NB4 (cell line): ENCODE results near the gene TMPRSS6.
A peak's percentile ranks its signal among the peaks of the same experiment; 100 is the strongest.

ENCODE experiments used
- DNase-seq: peaks from one replicate; pipeline ENCODE4 v3.0.0; 2010; ENCODE audit warnings: low read depth
- H3K4me3 ChIP-seq: one replicate; pipeline ENCODE4 v1.5.1; 2011; ENCODE audit warnings: mild to moderate bottlenecking, low read depth, low read length, moderate library complexity
- MAX ChIP-seq: IDR thresholded peaks from 2 replicates; pipeline ENCODE4 v1.6.1; 2011; ENCODE audit warnings: low read depth, low read length
- MYC ChIP-seq: IDR thresholded peaks from 2 replicates; pipeline ENCODE4 v1.6.1; 2011; ENCODE audit warnings: low read depth, low read length
- POLR2A ChIP-seq: IDR thresholded peaks from 2 replicates; pipeline ENCODE4 v1.6.1; 2011; ENCODE audit warnings: mild to moderate bottlenecking; ENCODE audit not compliant: insufficient read length; ENCODE audit errors: extremely low read depth
- TF ChIP-seq, protein P1 (sequence below): IDR thresholded peaks from one replicate; pipeline ENCODE4 v1.5.1; 2012; ENCODE audit warnings: low read depth, low read length

Gene TMPRSS6

DNA sequence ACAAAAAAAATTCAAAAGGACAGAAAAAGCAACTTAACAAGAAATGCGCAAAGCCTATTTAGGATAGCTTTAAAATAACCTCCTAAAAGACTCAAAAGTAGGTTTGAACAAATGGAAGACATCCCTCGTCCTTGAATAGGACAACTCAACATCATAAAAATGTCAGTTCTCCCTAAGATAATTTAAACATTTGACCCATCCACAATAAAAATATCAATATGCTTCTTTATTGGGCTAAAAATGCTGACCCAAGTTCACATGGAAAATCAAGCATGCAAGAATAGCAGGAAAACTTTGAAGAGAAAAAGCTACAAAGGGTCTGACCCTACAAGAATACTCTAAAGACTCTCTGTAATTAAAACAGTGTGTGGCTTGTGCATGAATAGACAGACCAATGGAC, 70.0 kb downstream of the TMPRSS6 start:
- TF ChIP-seq, protein P1, sequence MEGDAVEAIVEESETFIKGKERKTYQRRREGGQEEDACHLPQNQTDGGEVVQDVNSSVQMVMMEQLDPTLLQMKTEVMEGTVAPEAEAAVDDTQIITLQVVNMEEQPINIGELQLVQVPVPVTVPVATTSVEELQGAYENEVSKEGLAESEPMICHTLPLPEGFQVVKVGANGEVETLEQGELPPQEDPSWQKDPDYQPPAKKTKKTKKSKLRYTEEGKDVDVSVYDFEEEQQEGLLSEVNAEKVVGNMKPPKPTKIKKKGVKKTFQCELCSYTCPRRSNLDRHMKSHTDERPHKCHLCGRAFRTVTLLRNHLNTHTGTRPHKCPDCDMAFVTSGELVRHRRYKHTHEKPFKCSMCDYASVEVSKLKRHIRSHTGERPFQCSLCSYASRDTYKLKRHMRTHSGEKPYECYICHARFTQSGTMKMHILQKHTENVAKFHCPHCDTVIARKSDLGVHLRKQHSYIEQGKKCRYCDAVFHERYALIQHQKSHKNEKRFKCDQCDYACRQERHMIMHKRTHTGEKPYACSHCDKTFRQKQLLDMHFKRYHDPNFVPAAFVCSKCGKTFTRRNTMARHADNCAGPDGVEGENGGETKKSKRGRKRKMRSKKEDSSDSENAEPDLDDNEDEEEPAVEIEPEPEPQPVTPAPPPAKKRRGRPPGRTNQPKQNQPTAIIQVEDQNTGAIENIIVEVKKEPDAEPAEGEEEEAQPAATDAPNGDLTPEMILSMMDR: no peak
- no peak for TF ChIP-seq MAX
- no peak for TF ChIP-seq POLR2A
- no peak for TF ChIP-seq MYC
- no peak for DNase-seq
- H3K4me3 ChIP-seq: no peak overlapping the region

DNA sequence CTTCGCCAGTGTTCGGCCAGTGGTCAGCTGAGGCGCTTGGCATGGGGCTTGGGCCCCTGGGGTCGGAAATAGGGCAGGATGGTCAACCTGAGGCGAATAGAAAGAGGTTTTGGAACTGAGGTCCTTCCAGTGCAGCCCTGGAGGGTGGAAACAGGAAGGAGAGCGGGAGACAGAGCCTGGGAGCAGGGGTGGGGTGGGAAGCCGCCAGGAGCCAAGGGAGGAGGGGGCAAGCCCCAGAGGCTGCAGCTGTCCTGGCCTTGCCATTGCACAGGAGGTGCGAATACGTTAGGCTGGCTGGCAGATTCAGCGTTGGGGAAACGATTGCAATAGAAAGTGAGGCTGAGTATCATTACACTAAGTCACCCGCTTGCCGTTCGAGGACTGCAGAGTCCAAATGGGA, 71.8 kb downstream of the TMPRSS6 start:
- H3K4me3 ChIP-seq: no peak overlapping the region
- DNase-seq: no peak
- no peak for TF ChIP-seq POLR2A
- no peak for TF ChIP-seq MYC
- TF ChIP-seq, protein P1: no peak
- TF ChIP-seq MAX: no peak

GRCh38 chr22:37036655-37037377, 72.7 kb downstream of the TMPRSS6 start:
- no peak for DNase-seq
- no peak for TF ChIP-seq MYC
- TF ChIP-seq POLR2A: no peak
- no peak for TF ChIP-seq MAX
- TF ChIP-seq, protein P1: no peak
- no peak overlapping the region for H3K4me3 ChIP-seq

DNA sequence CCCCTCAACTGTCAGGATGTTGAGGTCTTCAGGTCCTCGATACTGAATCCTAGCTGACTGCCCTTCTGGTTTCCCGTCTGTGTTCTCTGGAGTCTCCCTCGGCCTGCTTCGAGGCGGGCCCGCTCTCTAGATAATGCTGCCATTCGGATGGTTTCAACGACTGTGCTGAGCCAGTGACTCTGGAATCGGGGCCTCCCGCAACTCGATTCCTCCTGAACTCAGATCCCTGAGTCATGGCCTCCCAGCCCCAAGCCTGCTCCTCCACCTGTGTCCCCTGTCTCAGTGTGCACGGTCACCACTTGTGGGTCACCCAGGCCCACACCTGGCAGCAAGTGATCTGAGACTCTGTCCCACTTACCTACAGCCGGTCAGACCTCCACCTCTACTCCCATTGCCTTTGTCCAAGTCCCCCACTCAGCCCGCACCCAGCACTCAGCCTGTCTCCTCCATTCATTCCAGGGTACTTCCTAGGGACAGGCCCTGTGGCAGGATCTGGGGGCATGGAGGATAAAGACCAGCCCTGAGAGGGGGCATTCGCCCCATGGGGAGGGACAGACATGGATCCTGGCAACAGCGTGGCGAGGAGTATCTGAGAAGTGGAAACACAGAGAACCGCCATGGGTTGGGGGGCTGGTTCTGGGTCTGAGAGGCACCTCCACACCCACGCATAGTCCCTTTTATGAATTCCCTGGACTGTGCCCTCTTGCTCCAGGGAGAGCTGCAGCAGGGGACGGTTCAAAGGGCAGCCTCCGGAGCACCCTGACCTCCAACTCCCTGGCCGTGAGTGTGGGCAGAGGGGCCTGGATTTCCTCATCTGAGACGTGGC, 75.7 kb downstream of the TMPRSS6 start:
- no peak for DNase-seq
- TF ChIP-seq MYC (no peak), POLR2A (no peak), MAX (no peak)
- TF ChIP-seq, protein P1: no peak
- H3K4me3 ChIP-seq: no peak overlapping the region

DNA sequence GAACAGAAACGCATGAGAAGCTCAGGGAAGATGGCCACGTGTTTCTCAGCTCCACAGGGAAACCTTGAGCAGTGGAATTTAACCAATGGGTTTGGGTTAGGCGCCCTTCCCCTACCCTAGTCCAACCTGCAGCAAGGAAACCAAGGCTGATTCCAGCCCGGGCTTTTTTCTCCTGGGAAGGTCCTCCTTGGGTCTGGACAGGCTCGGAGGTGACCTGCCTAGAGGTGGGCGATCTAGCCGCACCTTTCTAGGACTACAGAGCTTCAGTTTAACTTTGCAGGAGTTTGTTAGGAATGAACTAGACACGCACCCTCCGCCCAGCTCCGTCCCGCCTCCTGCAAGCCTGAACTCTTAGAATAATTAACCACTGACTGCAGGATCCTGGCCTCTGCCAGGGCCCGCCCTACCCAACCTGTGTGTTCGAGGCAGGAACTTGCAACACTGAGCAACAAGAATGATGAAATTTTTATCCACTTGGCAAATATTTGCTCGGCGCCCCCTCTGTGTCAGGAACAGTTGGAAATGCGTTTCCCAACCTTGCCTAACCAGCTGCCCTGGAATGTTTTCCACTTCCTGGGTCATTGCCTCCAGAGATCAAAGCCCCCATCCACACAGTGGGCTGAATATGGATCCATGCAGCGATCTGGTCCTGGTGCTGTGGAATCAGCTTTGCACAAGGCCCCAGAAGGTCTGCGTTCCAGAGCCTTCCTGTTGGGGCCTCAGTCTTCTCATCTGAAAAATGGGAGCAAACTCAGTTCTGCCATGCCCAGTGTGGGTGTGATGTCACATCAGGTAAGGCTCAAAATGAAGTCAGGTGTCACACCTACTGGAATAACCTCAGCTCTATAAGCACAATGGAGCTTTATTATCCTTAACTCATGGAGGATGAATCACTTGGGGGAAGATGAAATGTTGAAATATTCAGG, 76.7 kb downstream of the TMPRSS6 start:
- no peak for TF ChIP-seq POLR2A
- peak; percentile 12; the same call in 1 of the 2 replicates for TF ChIP-seq MAX
- TF ChIP-seq MYC: no peak
- TF ChIP-seq, protein P1: no peak
- no peak overlapping the region for H3K4me3 ChIP-seq
- peak; percentile 87 for DNase-seq
